ENCODE measurements around the gene DDTL. TPM values are rescaled to one million over a fixed set of nuclear protein-coding genes. Genes with fewer than 3 reads are reported as not detected.
"Not testable (repeated sequence)": the region's sequence is repeated elsewhere in the genome, so short reads cannot be mapped to it uniquely, and the experiment has no call there.

DDTL gene
- total RNA-seq, 2 donors from 2014 or later, result 3.0 to 4.7 TPM

- H3K9ac ChIP-seq (ENCODE audit: low read depth in 2 of 2, low read length in 2 of 2); intact Hi-C loops (cut with DNase I); H3K27ac ChIP-seq; H3K36me3 ChIP-seq; H3K27me3 ChIP-seq; DNase-seq; H3K4me3 ChIP-seq; H3K9me3 ChIP-seq; H3K4me1 ChIP-seq: not testable (repeated sequence)
Measured at GRCh38 chr22:23977304-23977703, 10.6 kb downstream of the DDTL start.

DNA sequence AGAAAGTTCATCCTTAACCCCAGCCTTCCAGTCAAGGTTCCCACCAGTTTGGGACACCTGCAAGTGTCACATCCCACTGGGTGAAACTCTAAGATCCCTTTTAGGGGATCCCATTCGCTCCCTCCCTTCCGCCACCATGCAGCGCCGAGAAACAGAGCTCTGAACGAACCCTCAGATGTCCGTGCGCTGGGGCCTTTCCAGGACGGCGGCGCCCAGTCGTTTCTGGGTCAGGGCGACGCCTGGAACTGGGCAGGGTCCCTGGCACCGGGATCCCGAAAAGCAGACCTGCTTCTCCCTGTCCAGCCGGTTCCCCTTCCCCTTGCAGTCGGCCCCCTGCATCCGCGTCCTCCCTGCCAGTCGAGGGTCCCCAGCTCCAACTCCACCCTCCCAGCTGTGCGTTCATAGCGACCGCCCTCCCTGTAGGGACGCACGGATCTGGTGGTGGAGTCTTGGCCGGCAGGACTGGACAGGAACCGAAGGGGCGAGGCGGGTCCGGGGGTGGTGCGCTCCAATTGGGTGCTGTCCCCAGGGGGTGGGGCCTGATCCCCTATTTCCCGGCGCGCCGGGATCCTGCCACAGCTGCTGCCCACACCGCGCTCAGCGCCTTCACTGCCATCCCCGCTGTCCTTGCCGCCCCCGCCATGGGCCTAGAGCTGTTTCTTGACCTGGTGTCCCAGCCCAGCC lies 13.0 kb downstream of the DDTL start, which contains the start of gene GSTT2:
TSS of gene GSTT2 (plus strand) at position 578 of the 684 bp plus-strand sequence.
- not testable (repeated sequence) for H3K27me3 ChIP-seq; H3K4me3 ChIP-seq; H3K27ac ChIP-seq; H3K9ac ChIP-seq (ENCODE audit: low read depth in 2 of 2, low read length in 2 of 2); H3K36me3 ChIP-seq; H3K4me1 ChIP-seq; DNase-seq; H3K9me3 ChIP-seq
- intact Hi-C loops (cut with DNase I), result loop anchor here (10.0 kb wide), 1 partner anchor 265 kb away; the partner anchor contains the start of gene GGT5

- not testable (repeated sequence) for H3K27me3 ChIP-seq; DNase-seq; H3K36me3 ChIP-seq; H3K27ac ChIP-seq; H3K4me1 ChIP-seq; H3K9me3 ChIP-seq; H3K9ac ChIP-seq (ENCODE audit: low read depth in 2 of 2, low read length in 2 of 2); H3K4me3 ChIP-seq
- intact Hi-C loops (cut with DNase I), result loop anchor here (10.0 kb wide), 1 partner anchor 264 kb away; the partner anchor contains the start of gene GGT5
Measured at GRCh38 chr22:23980567-23980966, 13.9 kb downstream of the DDTL start.

DNA sequence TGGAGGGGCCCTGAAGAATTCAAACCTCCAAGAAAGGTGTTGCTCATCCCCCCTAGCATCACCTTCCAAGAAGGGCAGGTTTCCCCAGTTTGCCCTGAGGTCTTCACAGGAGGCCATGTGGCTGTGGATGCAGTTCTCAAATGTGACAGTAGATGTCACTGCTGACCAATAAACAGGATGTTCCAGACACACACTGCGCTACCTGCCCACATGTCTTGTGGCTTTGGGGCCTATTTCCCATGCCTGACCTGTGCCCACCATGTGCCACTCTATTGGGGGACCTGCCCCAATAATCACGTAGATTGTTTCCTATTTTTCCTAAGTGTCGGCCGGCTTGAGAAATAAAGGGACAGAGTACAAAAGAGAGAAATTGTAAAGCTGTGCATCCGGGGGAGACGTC lies 17.7 kb downstream of the DDTL start:
- TF ChIP-seq CTCF (IDR thresholded peaks at IDR 0.05), result peak; percentile 77
- Histone ChIP-seq H3K27ac (no peak overlapping the region), H3K4me3 (no peak overlapping the region), H3K27me3 (no peaks in the 10 kb centered on the region), H3K36me3 (no peaks in the 10 kb centered on the region), H3K9me3 (no peaks in the 10 kb centered on the region), H3K4me1 (no peaks in the 10 kb centered on the region), H3K9ac (ENCODE audit: low read depth in 2 of 2, low read length in 2 of 2) (no peak overlapping the region)
- intact Hi-C loops (cut with DNase I), result loop anchor here (10.0 kb wide), 1 partner anchor 260 kb away; the partner anchor contains the start of gene GGT5
- no peak for DNase-seq

DNA sequence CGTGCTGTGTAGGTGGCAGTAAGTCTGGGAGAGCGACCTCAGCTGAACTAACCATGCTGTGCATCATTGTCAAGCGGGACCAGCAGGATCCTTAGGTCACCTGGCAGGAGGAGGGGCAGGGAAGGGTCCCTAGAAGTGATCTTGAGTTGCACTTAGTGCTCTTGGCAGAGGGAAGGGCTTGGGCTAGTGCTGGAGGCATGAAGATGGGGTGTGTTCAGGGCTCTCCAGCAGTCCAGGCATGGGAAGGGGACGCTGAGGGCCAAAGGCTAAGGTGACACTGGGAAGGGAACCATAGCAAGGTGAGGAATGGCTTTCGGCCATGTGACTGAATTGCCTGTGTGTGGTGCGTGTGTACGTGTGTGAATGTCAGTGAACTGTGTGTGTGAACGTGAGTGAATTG lies 19.4 kb downstream of the DDTL start:
- not testable (repeated sequence) for H3K27me3 ChIP-seq; H3K4me3 ChIP-seq; H3K9me3 ChIP-seq; H3K36me3 ChIP-seq; DNase-seq; H3K4me1 ChIP-seq; H3K9ac ChIP-seq (ENCODE audit: low read depth in 2 of 2, low read length in 2 of 2); H3K27ac ChIP-seq
- intact Hi-C loops (cut with DNase I), result loop anchor here (10.0 kb wide), 1 partner anchor 259 kb away; the partner anchor contains the start of gene GGT5

DNA sequence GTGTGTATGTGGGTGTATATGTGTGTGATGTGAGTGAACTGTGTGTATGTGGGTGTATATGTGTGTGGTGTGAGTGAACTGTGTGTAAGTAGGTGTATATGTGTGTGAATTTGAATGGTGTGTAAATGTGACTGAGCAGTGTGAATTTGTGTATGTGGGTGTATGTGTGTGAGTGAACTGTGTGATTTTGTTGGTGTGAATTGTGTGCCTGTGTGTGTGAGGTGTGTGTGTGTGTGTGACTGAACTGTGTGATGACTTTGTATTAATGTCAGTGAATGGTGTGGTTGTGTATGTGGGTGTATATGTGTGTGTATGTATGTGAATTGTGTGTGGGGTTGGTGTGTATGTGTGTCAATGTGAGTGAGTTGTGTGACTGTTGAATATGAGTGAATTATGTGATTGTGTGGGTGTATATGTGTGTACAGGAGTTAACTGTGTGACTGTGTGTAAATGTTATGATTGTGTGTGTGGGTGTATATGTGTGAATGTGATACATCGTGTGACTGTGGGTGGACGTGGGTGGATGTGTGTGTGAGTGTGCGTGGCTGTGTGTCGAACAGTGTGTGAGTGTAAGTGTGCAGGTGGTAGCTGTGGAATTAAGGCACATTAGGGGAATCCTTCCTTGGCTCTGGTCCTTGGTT lies 20.0 kb downstream of the DDTL start:
- not testable (repeated sequence) for H3K27me3 ChIP-seq

GRCh38 chr22:23989583-23990244 lies 23.0 kb downstream of the DDTL start:
- H3K36me3 ChIP-seq; H3K4me1 ChIP-seq; H3K27ac ChIP-seq; DNase-seq; H3K9me3 ChIP-seq; H3K9ac ChIP-seq (ENCODE audit: low read depth in 2 of 2, low read length in 2 of 2); H3K27me3 ChIP-seq; H3K4me3 ChIP-seq: not testable (repeated sequence)
- intact Hi-C loops (cut with DNase I), result loop anchor here (10.0 kb wide), 1 partner anchor 255 kb away; the partner anchor contains the start of gene GGT5

More for the DNA sequence above, 20.0 kb downstream of the DDTL start:
- not testable (repeated sequence) for H3K9ac ChIP-seq (ENCODE audit: low read depth in 2 of 2, low read length in 2 of 2); H3K4me1 ChIP-seq; H3K36me3 ChIP-seq; H3K4me3 ChIP-seq; H3K27ac ChIP-seq; DNase-seq; H3K9me3 ChIP-seq
- intact Hi-C loops (cut with DNase I), result loop anchor here (10.0 kb wide), 1 partner anchor 258 kb away; the partner anchor contains the start of gene GGT5

- H3K36me3 ChIP-seq; H3K9ac ChIP-seq (ENCODE audit: low read depth in 2 of 2, low read length in 2 of 2); DNase-seq; H3K9me3 ChIP-seq; H3K4me3 ChIP-seq; H3K27me3 ChIP-seq; intact Hi-C loops (cut with DNase I); H3K27ac ChIP-seq; H3K4me1 ChIP-seq: not testable (repeated sequence)
Measured at GRCh38 chr22:23993080-23993479, 26.4 kb downstream of the DDTL start.

DNA sequence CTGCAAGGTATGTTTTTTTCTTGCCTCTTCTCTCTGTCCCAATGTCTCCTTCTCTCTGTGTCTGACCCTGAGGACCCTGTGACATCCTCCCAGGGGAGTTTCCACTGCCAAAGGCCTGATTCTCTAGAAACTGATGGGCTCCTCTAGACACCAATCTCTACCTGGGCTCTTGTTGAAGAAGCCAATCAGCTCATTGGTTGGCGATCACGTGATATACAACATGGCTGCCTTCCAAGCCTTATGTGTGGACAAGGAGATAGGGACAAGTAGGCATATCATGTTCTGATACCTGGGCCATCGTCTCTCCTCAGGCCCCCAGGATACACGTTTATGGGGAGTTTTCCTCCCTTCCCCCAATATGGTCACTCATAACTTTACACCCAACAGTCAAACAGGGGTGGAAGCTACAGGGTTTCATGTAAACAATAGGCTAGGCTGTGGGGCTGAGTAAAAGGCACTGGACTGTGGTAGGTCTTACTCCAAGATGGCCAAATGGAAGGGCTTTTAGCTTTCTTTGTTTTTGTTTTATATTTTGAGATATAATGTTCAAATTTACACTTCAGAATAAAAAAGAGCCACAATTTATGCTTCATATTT lies 27.0 kb downstream of the DDTL start:
- H3K4me1 ChIP-seq; DNase-seq; H3K27me3 ChIP-seq; H3K9ac ChIP-seq (ENCODE audit: low read depth in 2 of 2, low read length in 2 of 2); H3K27ac ChIP-seq; H3K36me3 ChIP-seq; H3K4me3 ChIP-seq; H3K9me3 ChIP-seq; intact Hi-C loops (cut with DNase I): not testable (repeated sequence)

All from colonic mucosa (tissue), 4 donors.